ENCODE results near the gene KCNA3. TPM values are rescaled to one million over a fixed set of nuclear protein-coding genes. Genes with fewer than 3 reads are reported as not detected.
A peak's percentile ranks its signal among the peaks of the same experiment; 100 is the strongest.

The KCNA3 gene
- total RNA-seq, 1 experiment from 2014 or later = not detected

GRCh38 chr1:110672753-110673108 lies 2.0 kb downstream of the KCNA3 start:
- H3K27me3 ChIP-seq (ENCODE audit: insufficient read depth, low read depth) = peaks cover 16% of the 10 kb centered on the region; the same call in 1 of the 2 replicates
- H4K20me1 ChIP-seq (ENCODE audit: insufficient read depth) = no peaks in the 10 kb centered on the region
- no peaks in the 10 kb centered on the region for H3K9me2 ChIP-seq (ENCODE audit: insufficient read depth)
- no peak overlapping the region for H3K4me2 ChIP-seq
- TF ChIP-seq EZH2 (IDR thresholded peaks at IDR 0.05; ENCODE audit: low read depth) (no peak), CTCF (conservative IDR thresholded peaks at IDR 0.05) (no peak)
- intact Hi-C loops (cut with micrococcal nuclease; ENCODE audit: unreplicated experiment) = no loop called here
- H3K27ac ChIP-seq = no peak overlapping the region
- no peaks in the 10 kb centered on the region for H3K79me2 ChIP-seq (ENCODE audit: low read depth)
- H3K36me3 ChIP-seq (ENCODE audit: low read depth) = no peaks in the 10 kb centered on the region
- 0 out of 2 replicates have a peak overlapping the region, but pooled peaks have one; percentile 4 for H2AFZ ChIP-seq
- ChIA-PET POLR2A (ENCODE audit: unreplicated experiment) (no interaction called here), CTCF (no interaction called here)
- H3F3A ChIP-seq (ENCODE audit: insufficient read depth, low read depth) = no peaks in the 10 kb centered on the region
- BruUV-seq (replicated peaks) = no TSS peak
- DNase-seq = no peak
- no peaks in the 10 kb centered on the region for H3K9me3 ChIP-seq (ENCODE audit: insufficient read depth, low read depth)
- H3K4me3 ChIP-seq = no peak overlapping the region
- H3K4me1 ChIP-seq (replicated peaks; ENCODE audit: insufficient read depth) = no peaks in the 10 kb centered on the region

GRCh38 chr1:110672001-110672752 lies 2.6 kb downstream of the KCNA3 start:
- TF ChIP-seq CTCF (conservative IDR thresholded peaks at IDR 0.05) (no peak), EZH2 (IDR thresholded peaks at IDR 0.05; ENCODE audit: low read depth) (no peak)
- Histone ChIP-seq H3F3A (ENCODE audit: insufficient read depth, low read depth) (no peaks in the 10 kb centered on the region), H3K4me2 (no peak overlapping the region), H4K20me1 (ENCODE audit: insufficient read depth) (no peaks in the 10 kb centered on the region), H3K79me2 (ENCODE audit: low read depth) (no peaks in the 10 kb centered on the region), H3K9me3 (ENCODE audit: insufficient read depth, low read depth) (no peaks in the 10 kb centered on the region), H3K9me2 (ENCODE audit: insufficient read depth) (no peaks in the 10 kb centered on the region), H2AFZ (0 out of 2 replicates have a peak overlapping the region, but pooled peaks have one; percentile 4), H3K27me3 (ENCODE audit: insufficient read depth, low read depth) (peaks cover 15% of the 10 kb centered on the region; the same call in 1 of the 2 replicates), H3K4me3 (no peak overlapping the region), H3K36me3 (ENCODE audit: low read depth) (no peaks in the 10 kb centered on the region), H3K4me1 (replicated peaks; ENCODE audit: insufficient read depth) (no peaks in the 10 kb centered on the region), H3K27ac (no peak overlapping the region)
- CTCF ChIA-PET = no interaction called here
- BruUV-seq (replicated peaks) = no TSS peak
- POLR2A ChIA-PET (ENCODE audit: unreplicated experiment) = no interaction called here
- DNase-seq = no peak
- intact Hi-C loops (cut with micrococcal nuclease; ENCODE audit: unreplicated experiment) = no loop called here

- Histone ChIP-seq H3K4me3 (no peak overlapping the region), H4K20me1 (ENCODE audit: insufficient read depth) (no peaks in the 10 kb centered on the region), H3K79me2 (ENCODE audit: low read depth) (no peaks in the 10 kb centered on the region), H3K4me1 (replicated peaks; ENCODE audit: insufficient read depth) (no peaks in the 10 kb centered on the region), H3K4me2 (no peak overlapping the region), H3K9me3 (ENCODE audit: insufficient read depth, low read depth) (no peaks in the 10 kb centered on the region), H3K27ac (no peak overlapping the region), H3F3A (ENCODE audit: insufficient read depth, low read depth) (no peaks in the 10 kb centered on the region), H3K36me3 (ENCODE audit: low read depth) (no peaks in the 10 kb centered on the region), H3K27me3 (ENCODE audit: insufficient read depth, low read depth) (peaks cover 13% of the 10 kb centered on the region; the same call in 1 of the 2 replicates), H3K9me2 (ENCODE audit: insufficient read depth) (no peaks in the 10 kb centered on the region), H2AFZ (no peak overlapping the region)
- intact Hi-C loops (cut with micrococcal nuclease; ENCODE audit: unreplicated experiment) = no loop called here
- ChIA-PET CTCF (no interaction called here), POLR2A (ENCODE audit: unreplicated experiment) (no interaction called here)
- TF ChIP-seq EZH2 (IDR thresholded peaks at IDR 0.05; ENCODE audit: low read depth) (no peak), CTCF (conservative IDR thresholded peaks at IDR 0.05) (no peak)
- BruUV-seq (replicated peaks) = no TSS peak
- no peak for DNase-seq
These were observed 3.4 kb downstream of the KCNA3 start for GRCh38 chr1:110671361-110671760.

All from PC-9 (cell line).